ENCODE results near the gene PLA2G4F.

PLA2G4F gene

DNA sequence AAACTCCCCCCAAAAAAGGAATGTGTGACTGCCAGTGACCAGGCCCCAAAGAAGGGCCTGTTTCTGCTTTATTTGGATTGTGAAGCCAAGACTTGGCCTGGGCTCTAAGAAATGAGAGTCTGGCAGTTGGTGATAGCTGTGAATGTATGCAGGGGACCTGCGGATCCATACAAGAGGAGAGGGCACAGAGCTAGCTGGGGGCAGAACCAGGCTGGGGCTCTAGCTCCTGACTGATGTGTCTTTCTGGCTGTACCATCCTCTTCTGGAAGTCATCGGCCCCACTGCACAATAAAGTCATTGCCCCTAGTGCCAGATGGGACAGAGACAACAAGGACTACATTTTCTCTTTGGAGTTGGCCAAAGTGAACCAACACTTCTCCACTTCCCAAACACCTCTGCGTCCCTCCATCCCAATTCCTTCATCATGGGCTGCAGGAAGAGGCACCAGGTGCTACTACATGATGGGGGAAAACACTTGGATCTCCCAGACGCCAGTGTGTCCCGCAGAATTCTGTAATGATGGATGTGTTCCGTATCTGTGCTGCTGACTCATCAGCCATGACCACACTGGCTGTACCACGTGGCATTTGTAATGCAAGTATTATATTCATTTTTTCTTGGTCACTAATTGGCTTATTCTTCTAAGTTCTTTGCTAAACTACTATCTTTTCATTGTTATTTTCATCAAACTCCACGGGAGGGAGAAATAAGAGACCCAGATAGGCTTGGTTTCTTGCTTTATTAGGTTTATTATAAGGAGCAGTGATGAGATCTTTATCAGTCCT lies 1.7 kb upstream of the PLA2G4F start:
- TF ChIP-seq, protein P1, sequence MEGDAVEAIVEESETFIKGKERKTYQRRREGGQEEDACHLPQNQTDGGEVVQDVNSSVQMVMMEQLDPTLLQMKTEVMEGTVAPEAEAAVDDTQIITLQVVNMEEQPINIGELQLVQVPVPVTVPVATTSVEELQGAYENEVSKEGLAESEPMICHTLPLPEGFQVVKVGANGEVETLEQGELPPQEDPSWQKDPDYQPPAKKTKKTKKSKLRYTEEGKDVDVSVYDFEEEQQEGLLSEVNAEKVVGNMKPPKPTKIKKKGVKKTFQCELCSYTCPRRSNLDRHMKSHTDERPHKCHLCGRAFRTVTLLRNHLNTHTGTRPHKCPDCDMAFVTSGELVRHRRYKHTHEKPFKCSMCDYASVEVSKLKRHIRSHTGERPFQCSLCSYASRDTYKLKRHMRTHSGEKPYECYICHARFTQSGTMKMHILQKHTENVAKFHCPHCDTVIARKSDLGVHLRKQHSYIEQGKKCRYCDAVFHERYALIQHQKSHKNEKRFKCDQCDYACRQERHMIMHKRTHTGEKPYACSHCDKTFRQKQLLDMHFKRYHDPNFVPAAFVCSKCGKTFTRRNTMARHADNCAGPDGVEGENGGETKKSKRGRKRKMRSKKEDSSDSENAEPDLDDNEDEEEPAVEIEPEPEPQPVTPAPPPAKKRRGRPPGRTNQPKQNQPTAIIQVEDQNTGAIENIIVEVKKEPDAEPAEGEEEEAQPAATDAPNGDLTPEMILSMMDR (IDR thresholded peaks at IDR 0.05; ENCODE audit: extremely low read depth, missing control alignments): no peak
- DNase-seq (ENCODE audit: low spot score): no peak

DNA sequence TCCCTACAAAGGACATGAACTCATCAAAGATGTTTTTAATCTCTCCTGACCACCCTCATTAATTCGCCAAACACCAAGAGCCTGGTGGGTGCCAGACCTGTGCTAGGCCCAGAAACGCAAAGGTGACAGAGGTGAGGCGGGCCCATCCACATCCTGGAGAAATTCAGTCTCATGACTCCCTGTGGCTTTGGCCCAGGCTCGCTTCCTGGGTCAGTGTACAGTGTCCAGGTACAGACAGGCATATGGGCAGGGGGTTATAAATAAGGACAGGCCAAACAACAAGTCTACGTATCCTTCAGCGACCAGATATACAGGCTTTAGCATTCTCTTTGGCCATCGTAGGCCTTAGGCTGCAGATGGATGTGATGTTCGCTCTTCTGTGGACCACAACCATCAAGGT lies 945 bp upstream of the PLA2G4F start:
- TF ChIP-seq, protein P1 (IDR thresholded peaks at IDR 0.05; ENCODE audit: extremely low read depth, missing control alignments): no peak
- no peak for DNase-seq (ENCODE audit: low spot score)

DNA sequence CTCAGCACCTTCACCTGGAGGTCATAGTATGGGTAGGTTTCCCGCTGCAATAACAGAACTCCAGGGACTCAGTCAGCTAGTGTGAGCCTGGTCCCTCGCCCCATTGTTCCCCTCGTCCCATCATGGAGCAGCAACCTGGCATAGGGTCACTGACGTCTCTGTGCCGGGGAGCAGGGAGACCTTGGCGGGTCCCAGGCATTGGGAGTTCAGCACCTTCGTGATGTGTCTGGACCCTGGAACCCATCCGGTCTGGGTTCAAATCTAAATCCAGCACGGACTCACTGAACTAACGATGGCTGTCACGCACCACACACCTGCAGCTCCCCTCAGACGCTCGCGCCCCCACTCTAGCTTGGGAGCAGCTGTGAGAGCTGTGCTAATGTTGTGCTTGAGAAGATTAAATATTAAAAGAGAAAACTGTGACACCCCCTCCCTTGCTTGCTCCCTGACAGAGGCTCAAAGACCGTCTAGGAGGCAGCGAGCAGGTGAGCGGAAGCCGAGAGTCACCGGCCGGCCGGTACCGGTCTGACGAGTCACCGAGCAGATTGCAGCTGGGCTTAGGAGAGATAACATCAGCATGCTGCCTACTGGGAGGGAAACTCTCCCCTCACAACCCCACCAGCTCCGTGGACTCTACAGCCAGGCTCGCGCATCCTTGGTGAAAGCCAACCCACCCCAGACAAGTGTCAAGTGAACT lies 742 bp downstream of the PLA2G4F start:
- TF ChIP-seq, protein P1 (IDR thresholded peaks at IDR 0.05; ENCODE audit: extremely low read depth, missing control alignments): no peak
- DNase-seq (ENCODE audit: low spot score): no peak

DNA sequence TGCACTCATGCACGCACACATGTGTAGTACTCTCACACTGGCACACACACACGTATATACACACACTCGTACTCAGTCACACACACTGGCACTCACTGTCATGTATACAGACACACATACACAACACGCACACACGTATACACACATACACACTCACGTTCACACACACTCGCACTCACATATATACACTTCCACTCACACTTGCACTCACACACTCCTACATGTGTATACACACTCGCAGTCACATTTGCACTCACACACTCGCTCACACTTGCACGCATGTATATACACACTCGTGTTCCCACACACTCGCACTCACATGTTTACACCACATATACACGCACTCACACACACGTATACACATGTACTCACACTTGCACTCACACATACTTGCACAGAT lies 1.5 kb downstream of the PLA2G4F start:
- no peak for DNase-seq (ENCODE audit: low spot score)
- TF ChIP-seq, protein P1 (IDR thresholded peaks at IDR 0.05; ENCODE audit: extremely low read depth, missing control alignments): no peak

DNA sequence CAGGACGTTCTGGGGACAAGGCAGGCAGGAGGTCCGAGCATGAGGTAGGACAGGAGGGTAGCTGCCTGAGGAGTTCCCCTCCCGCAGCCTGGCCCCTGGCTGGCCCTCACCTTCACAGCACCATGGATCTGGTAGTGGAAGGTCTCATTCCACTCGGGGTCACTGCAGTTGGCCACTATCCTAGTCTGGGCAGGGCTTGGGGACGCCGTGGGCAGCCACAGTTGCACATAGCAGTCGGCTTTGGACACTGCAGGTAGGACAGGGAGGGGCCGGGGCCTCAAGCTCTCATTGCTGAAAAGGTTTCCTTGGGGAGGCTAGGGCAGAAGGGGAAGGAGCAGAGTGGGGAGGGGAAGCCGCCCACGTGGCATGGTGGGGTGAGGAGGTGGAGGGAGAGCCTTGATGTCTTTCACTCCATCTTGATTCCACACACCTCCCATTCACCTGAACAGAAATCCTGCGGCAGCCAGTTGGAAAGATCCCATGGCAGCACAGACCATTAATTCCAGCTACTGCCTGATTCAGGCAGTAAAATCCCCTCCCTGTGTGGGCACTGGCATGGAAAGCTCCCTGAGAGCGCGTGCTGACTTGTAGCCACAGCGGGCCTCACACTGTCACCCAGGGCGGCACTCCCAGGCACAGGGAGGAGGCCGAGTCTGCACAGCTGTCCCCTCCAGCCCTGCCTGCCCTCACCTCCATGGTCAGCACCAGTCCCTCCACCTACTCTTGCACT lies 2.1 kb downstream of the PLA2G4F start:
- TF ChIP-seq, protein P1 (IDR thresholded peaks at IDR 0.05; ENCODE audit: extremely low read depth, missing control alignments): no peak

DNA sequence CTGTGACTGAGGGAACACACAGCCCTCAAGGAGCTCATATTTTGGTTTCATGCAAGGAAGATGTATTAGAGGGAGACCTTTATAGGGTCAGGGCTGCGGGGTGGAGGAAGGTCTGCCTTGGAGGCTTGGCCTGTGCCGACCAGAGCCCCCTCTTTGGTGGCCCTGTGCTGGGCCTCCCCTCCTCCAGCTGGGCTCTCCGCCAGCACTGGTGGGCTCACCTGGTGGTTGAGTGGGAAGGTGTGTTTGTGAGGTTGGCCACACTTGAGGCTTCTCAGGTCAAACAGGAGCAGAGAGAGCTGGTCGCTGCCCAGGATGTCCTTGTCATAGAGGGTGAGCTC lies 2.6 kb downstream of the PLA2G4F start:
- TF ChIP-seq, protein P1 (IDR thresholded peaks at IDR 0.05; ENCODE audit: extremely low read depth, missing control alignments): no peak
- no peak for DNase-seq (ENCODE audit: low spot score)

More for the DNA sequence above, 2.1 kb downstream of the PLA2G4F start:
- DNase-seq (ENCODE audit: low spot score): no peak

Data from GM20000 (cell line).